ENCODE measurements around the gene PLAC1.
A peak's percentile ranks its signal among the peaks of the same experiment; 100 is the strongest.

PLAC1 gene

GRCh38 chrX:134537179-134537955, 120.9 kb downstream of the PLAC1 start:
- no peak for DNase-seq

- DNase-seq = no peak
Measured at GRCh38 chrX:134533952-134534351, 124.3 kb downstream of the PLAC1 start.

GRCh38 chrX:134533352-134533751, 124.9 kb downstream of the PLAC1 start:
- DNase-seq = no peak

GRCh38 chrX:134530845-134531244, 127.4 kb downstream of the PLAC1 start:
- DNase-seq = no peak

GRCh38 chrX:134529481-134529880, 128.8 kb downstream of the PLAC1 start:
- no peak for DNase-seq

GRCh38 chrX:134528960-134529359, 129.3 kb downstream of the PLAC1 start:
- no peak for DNase-seq

- no peak for DNase-seq
Measured at GRCh38 chrX:134526399-134526798, 131.9 kb downstream of the PLAC1 start.

- no peak for DNase-seq
Measured at GRCh38 chrX:134525086-134525792, 133.0 kb downstream of the PLAC1 start.

GRCh38 chrX:134524181-134524580, 134.1 kb downstream of the PLAC1 start:
- DNase-seq = no peak

GRCh38 chrX:134520860-134521390, 137.3 kb downstream of the PLAC1 start:
- peak in 1 of 2 experiments; percentile 4 for DNase-seq
